ENCODE measurements around the gene SMIM44. TPM values are rescaled to one million over a fixed set of nuclear protein-coding genes. Genes with fewer than 3 reads are reported as not detected.
"Not testable (repeated sequence)": the region's sequence is repeated elsewhere in the genome, so short reads cannot be mapped to it uniquely, and the experiment has no call there.

SMIM44 gene
- total RNA-seq: not detected

- POLR2A ChIA-PET: no interaction called here
- CTCF ChIA-PET: interaction anchor here (0.7 to 1.6 kb wide), 3 partner anchors 12 to 179 kb away, joined by 3 to 5 read pairs (median 3); no protein-coding TSS in a partner anchor
Measured at GRCh38 chr19:3483226-3483628, at the start of gene SMIM44. Gene SMIM44, minus strand, starts transcription at chr19:3483441. Its CDS starts 38 bp downstream, at chr19:3483403.

- ChIA-PET POLR2A (no interaction called here), CTCF (interaction anchor here (1.0 kb wide), 1 partner anchor 14 kb away, joined by 4 read pairs; no protein-coding TSS in a partner anchor)
Measured at GRCh38 chr19:3533033-3533432, 49.8 kb upstream of the SMIM44 start.

GRCh38 chr19:3532154-3532786 is 49.0 kb upstream of the SMIM44 start:
- POLR2A ChIA-PET: interaction anchor here (0.6 kb wide), 1 partner anchor 255 kb away, joined by 4 read pairs; no protein-coding TSS in a partner anchor
- CTCF ChIA-PET: no interaction called here

GRCh38 chr19:3531716-3532115 is 48.5 kb upstream of the SMIM44 start:
- ChIA-PET CTCF (interaction anchor here (1.2 kb wide), 1 partner anchor 13 kb away, joined by 4 read pairs; no protein-coding TSS in a partner anchor), POLR2A (interaction anchor here (0.6 kb wide), 1 partner anchor 255 kb away, joined by 4 read pairs; no protein-coding TSS in a partner anchor)

- CTCF ChIA-PET: interaction anchor here (1.2 kb wide), 1 partner anchor 15 kb away, joined by 4 read pairs; no protein-coding TSS in a partner anchor
- POLR2A ChIA-PET: no interaction called here
Measured at GRCh38 chr19:3530389-3530788, 47.1 kb upstream of the SMIM44 start.

GRCh38 chr19:3529299-3529698 is 46.1 kb upstream of the SMIM44 start:
- POLR2A ChIA-PET, CTCF ChIA-PET: not testable (repeated sequence)

- ChIA-PET CTCF (no interaction called here), POLR2A (no interaction called here)
Measured at GRCh38 chr19:3528539-3529211, 45.4 kb upstream of the SMIM44 start.

GRCh38 chr19:3528080-3528479 is 44.8 kb upstream of the SMIM44 start:
- CTCF ChIA-PET: no interaction called here
- POLR2A ChIA-PET: no interaction called here

- POLR2A ChIA-PET: no interaction called here
- CTCF ChIA-PET: no interaction called here
Measured at GRCh38 chr19:3527238-3527910, 44.1 kb upstream of the SMIM44 start.

GRCh38 chr19:3526507-3527237 is 43.4 kb upstream of the SMIM44 start:
- POLR2A ChIA-PET: interaction anchor here (0.7 kb wide), 1 partner anchor 18 kb away, joined by 4 read pairs; no protein-coding TSS in a partner anchor
- CTCF ChIA-PET: no interaction called here

- POLR2A ChIA-PET: no interaction called here
- CTCF ChIA-PET: no interaction called here
Measured at GRCh38 chr19:3524904-3525451, 41.7 kb upstream of the SMIM44 start.

GRCh38 chr19:3524078-3524842 is 41.0 kb upstream of the SMIM44 start:
- ChIA-PET CTCF (no interaction called here), POLR2A (no interaction called here)

- CTCF ChIA-PET: no interaction called here
- POLR2A ChIA-PET: no interaction called here
Measured at GRCh38 chr19:3523361-3524077, 40.3 kb upstream of the SMIM44 start.

GRCh38 chr19:3522421-3523360 is 39.5 kb upstream of the SMIM44 start:
- CTCF ChIA-PET: interaction anchor here (0.7 to 1.3 kb wide), 2 partner anchors 22 to 1283 kb away, joined by 3 to 4 read pairs; no protein-coding TSS in a partner anchor
- POLR2A ChIA-PET: no interaction called here

- ChIA-PET POLR2A (no interaction called here), CTCF (interaction anchor here (1.8 kb wide), 1 partner anchor 23 kb away, joined by 6 read pairs; no protein-coding TSS in a partner anchor)
Measured at GRCh38 chr19:3521104-3521445, 37.8 kb upstream of the SMIM44 start.

- ChIA-PET CTCF (interaction anchor here (1.8 kb wide), 1 partner anchor 24 kb away, joined by 6 read pairs; no protein-coding TSS in a partner anchor), POLR2A (no interaction called here)
Measured at GRCh38 chr19:3520166-3521103, 37.2 kb upstream of the SMIM44 start.

All from activated CD8-positive, alpha-beta memory T cell treated with anti-CD3 and anti-CD28 coated beads for 36 hours (primary cell).